Measurements from ENCODE around the gene BTNL2.

The BTNL2 gene

GRCh38 chr6:32397252-32397920, 9.6 kb downstream of the BTNL2 start:
- no peaks in the 10 kb centered on the region for H3K9me2 ChIP-seq (replicated peaks; ENCODE audit: low read depth, low read length)
- no peaks in the 10 kb centered on the region for H3K79me2 ChIP-seq (ENCODE audit: insufficient read depth, low read length)
- H4K20me1 ChIP-seq (ENCODE audit: insufficient read depth, low read length, poor library complexity, severe bottlenecking), result no peaks in the 10 kb centered on the region
- H3K4me3 ChIP-seq (ENCODE audit: low read length, poor library complexity, severe bottlenecking), result no peak overlapping the region
- no peaks in the 10 kb centered on the region for H3K9me3 ChIP-seq (ENCODE audit: insufficient read depth, low read depth, low read length)
- H2AFZ ChIP-seq (ENCODE audit: low read length), result no peak overlapping the region
- TF ChIP-seq EZH2phosphoT487 (IDR thresholded peaks at IDR 0.05; ENCODE audit: borderline replicate concordance) (no peak), CTCF (conservative IDR thresholded peaks at IDR 0.05; ENCODE audit: low read length) (no peak)
- no peak overlapping the region for H3K4me2 ChIP-seq (ENCODE audit: low read depth, low read length, poor library complexity, severe bottlenecking)
- H3K36me3 ChIP-seq (ENCODE audit: insufficient read depth, low read length), result no peaks in the 10 kb centered on the region
- H3K4me1 ChIP-seq (ENCODE audit: insufficient read depth, low read length, poor library complexity, severe bottlenecking), result peaks cover 11% of the 10 kb centered on the region
- H3K9ac ChIP-seq (ENCODE audit: low read depth, low read length, poor library complexity, severe bottlenecking), result no peak overlapping the region
- no peaks in the 10 kb centered on the region for H3K27me3 ChIP-seq (ENCODE audit: insufficient read depth, low read length, poor library complexity, severe bottlenecking)
- no peaks in the 10 kb centered on the region for H3F3A ChIP-seq (ENCODE audit: low read depth)

GRCh38 chr6:32396028-32396427, 11.0 kb downstream of the BTNL2 start:
- Histone ChIP-seq H3F3A (ENCODE audit: low read depth) (no peaks in the 10 kb centered on the region), H3K27me3 (ENCODE audit: insufficient read depth, low read length, poor library complexity, severe bottlenecking) (no peaks in the 10 kb centered on the region), H4K20me1 (ENCODE audit: insufficient read depth, low read length, poor library complexity, severe bottlenecking) (no peaks in the 10 kb centered on the region), H2AFZ (ENCODE audit: low read length) (no peak overlapping the region), H3K9ac (ENCODE audit: low read depth, low read length, poor library complexity, severe bottlenecking) (no peak overlapping the region), H3K4me3 (ENCODE audit: low read length, poor library complexity, severe bottlenecking) (no peak overlapping the region), H3K79me2 (ENCODE audit: insufficient read depth, low read length) (no peaks in the 10 kb centered on the region), H3K36me3 (ENCODE audit: insufficient read depth, low read length) (no peaks in the 10 kb centered on the region), H3K9me3 (ENCODE audit: insufficient read depth, low read depth, low read length) (no peaks in the 10 kb centered on the region), H3K4me1 (ENCODE audit: insufficient read depth, low read length, poor library complexity, severe bottlenecking) (peaks cover 8% of the 10 kb centered on the region), H3K4me2 (ENCODE audit: low read depth, low read length, poor library complexity, severe bottlenecking) (no peak overlapping the region), H3K9me2 (replicated peaks; ENCODE audit: low read depth, low read length) (no peaks in the 10 kb centered on the region)
- no peak for TF ChIP-seq EZH2phosphoT487 (IDR thresholded peaks at IDR 0.05; ENCODE audit: borderline replicate concordance)
- no peak for TF ChIP-seq CTCF (conservative IDR thresholded peaks at IDR 0.05; ENCODE audit: low read length)

- no peaks in the 10 kb centered on the region for H4K20me1 ChIP-seq (ENCODE audit: insufficient read depth, low read length, poor library complexity, severe bottlenecking)
- TF ChIP-seq EZH2phosphoT487 (IDR thresholded peaks at IDR 0.05; ENCODE audit: borderline replicate concordance) (no peak), CTCF (conservative IDR thresholded peaks at IDR 0.05; ENCODE audit: low read length) (0 out of 2 replicates have a peak, but pooled peaks have one; percentile 23)
- no peaks in the 10 kb centered on the region for H3K9me3 ChIP-seq (ENCODE audit: insufficient read depth, low read depth, low read length)
- no peak overlapping the region for H3K4me3 ChIP-seq (ENCODE audit: low read length, poor library complexity, severe bottlenecking)
- H2AFZ ChIP-seq (ENCODE audit: low read length), result no peak overlapping the region
- H3K4me1 ChIP-seq (ENCODE audit: insufficient read depth, low read length, poor library complexity, severe bottlenecking), result peaks cover 14% of the 10 kb centered on the region
- H3K4me2 ChIP-seq (ENCODE audit: low read depth, low read length, poor library complexity, severe bottlenecking), result no peak overlapping the region
- no peak overlapping the region for H3K9ac ChIP-seq (ENCODE audit: low read depth, low read length, poor library complexity, severe bottlenecking)
- no peaks in the 10 kb centered on the region for H3K36me3 ChIP-seq (ENCODE audit: insufficient read depth, low read length)
- no peaks in the 10 kb centered on the region for H3K9me2 ChIP-seq (replicated peaks; ENCODE audit: low read depth, low read length)
- no peaks in the 10 kb centered on the region for H3K27me3 ChIP-seq (ENCODE audit: insufficient read depth, low read length, poor library complexity, severe bottlenecking)
- no peaks in the 10 kb centered on the region for H3K79me2 ChIP-seq (ENCODE audit: insufficient read depth, low read length)
- H3F3A ChIP-seq (ENCODE audit: low read depth), result no peaks in the 10 kb centered on the region
Observed at GRCh38 chr6:32393665-32394420, 13.1 kb downstream of the BTNL2 start.

Data from Loucy (cell line).